NCI-H526 (cell line): ENCODE data around the gene CBX8.

Experiments used
- DNase-seq, 2 experiments: peaks; one replicate each; lab custom pipeline; 2025; lab: John Stamatoyannopoulos, UW

CBX8 gene

GRCh38 chr17:79804856-79805696, 8.2 kb upstream of the CBX8 start:
- no peak for DNase-seq

DNA sequence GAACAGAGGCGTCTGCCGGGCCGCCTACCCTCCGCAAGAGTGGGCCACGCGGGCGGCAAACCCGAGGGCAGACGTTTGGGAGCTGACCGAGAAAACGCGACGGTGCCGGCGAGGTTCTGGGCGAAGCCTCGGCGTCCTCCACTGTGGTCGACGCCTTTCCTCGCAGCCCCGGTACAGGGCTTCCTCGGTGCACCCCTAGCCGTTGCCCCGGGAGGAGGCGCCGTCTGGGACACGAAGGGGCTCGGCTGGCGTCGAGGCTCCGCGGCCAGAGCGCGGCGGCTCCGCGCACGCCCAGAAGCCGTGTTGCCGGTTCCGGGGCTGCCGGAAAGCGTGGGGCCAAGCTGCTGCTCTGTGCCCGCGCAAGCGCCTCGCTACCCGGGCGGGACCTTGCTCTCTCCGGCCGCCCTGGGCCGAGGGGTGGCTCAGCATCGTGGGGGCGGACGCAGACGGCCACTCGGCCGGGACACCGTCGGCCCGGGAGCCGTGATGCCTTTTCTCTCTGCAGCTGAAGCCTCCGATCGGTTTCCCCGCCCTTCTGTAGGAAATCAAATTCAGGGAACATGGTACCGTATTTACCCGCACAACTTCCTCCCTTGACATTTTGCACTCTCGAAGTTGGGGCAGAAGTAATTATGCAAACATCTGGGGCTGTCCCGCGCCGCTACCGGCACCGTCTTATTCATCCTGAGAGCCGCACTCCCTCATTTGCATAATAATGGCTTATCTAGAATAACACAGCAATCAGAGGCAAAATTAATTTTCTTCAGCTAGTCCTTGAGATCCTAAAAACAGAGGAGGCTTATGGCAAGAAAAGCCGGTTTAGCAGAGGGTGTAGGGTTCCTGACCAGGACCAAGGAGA, 7.3 kb upstream of the CBX8 start:
- peak in 1 of 2 experiments; percentile 60 for DNase-seq

- DNase-seq = no peak
Measured at GRCh38 chr17:79803421-79803996, 6.6 kb upstream of the CBX8 start.

- DNase-seq = peak in 1 of 2 experiments; percentile 43
Measured at GRCh38 chr17:79802736-79803420, 6.0 kb upstream of the CBX8 start.

DNA sequence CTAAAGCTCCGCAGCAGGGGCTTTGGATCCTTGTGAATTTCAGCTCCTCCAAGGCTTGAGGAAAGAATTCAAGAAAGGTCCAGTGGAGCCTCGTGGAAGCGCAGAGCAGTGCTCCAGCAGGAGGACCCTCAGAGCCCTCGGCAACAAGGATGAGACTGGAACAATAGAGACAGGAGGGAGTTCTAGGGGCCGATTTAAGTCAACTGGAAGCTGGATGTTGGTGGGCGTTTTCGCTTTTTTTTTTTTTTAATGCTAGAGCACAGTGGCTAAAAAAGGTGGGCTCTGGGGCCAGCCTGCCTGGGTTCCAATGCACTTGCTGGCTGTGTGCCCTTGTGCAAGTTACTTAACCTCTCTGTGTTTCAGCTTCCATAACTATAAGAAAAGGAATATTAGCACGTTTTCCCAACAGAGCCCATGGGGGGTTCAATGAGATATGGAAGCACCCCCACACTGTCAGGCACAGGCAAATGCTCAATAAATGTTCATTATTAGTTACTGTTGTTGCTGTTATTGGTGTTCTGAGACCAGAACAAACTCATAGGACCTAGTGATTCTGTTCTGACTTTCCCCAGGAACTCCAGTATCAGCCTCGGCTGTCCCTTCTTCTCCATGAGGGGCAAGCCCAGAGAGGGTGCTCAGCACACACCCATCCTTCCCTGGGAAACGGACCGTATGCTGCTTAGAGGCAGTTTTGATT, 5.3 kb upstream of the CBX8 start:
- DNase-seq = no peak

DNA sequence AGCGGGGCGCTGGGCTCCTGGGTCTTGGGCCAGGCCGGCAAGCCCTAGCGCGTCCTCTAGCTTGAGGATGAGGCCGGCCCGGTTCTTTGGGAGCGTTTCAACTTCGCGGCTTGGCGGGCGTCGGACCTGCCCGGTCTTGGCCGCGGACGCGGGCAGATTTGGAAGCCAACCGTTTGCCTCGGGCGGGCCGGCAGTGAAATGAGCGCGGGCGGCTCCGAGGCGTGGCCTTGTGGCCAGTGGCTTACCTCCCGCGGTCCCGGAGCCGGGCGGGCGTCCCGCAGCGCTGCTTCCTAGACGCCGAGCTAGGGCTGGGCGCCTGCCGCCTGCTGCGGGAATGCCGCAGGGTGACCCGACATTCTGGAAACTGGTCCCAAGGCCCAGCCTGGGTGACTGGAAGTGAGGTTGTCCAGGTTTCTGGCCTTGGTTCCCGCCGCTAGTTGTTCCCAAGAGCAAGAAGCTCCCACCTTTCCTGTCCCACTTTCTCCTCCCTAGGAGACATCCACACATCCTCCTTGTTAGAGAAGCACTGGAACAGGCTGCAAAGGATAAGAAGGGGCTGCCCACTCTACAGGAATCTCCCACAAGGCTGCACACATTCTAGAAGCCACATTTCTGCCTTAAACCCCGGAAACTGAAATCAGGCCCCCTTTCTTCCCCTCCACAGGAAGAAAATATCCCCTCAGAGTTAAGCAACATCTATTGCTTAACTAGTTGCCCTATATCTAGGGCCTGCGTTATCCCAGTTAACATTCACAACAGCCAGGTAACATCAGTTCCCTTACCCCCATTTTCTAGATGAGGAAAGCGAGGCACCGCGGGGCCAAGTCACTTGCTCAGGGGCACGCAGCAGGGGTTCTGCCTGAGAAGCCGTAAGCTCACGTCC, 4.5 kb upstream of the CBX8 start:
- peak in 1 of 2 experiments; percentile 41 for DNase-seq

DNA sequence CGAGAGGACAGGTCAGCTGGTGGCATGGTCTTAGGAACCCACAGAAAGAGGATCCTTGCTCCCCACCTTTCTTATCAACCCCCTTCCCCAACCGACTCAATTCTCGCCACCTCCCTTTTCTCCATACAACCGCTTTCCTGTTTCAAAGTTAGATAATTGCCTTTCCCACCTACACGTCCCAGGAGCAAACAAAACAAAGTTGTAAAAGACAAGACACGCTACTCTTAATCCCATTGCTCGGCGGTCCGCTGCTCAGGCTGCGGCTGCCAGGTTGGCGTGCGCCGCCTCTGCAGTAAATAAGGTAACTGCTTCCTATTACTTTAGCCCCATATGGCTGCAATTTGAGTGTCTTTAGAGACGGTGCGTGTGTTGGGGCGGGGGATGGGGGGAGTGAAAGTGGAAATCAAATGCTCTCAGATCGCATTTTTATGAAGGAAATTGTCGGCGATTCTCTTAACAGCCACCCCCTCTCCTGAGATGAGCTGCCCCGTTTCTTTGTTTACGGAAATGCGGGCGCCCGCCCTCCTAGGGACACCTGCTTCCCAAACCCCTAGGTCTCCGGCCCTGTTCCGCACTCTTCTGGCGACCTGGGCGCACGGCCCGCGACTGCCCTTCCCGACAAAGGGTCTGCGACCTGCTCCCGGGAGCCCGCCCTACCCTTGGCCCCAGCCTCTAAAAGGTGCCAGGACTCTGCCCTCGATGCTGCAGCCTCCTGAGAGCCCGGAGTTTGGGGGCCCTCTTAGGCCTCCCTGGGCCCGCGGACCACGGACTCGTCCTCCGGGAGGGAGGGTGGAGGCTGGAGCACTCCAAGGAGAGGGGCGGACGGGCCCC, 3.7 kb upstream of the CBX8 start:
- peak in 1 of 2 experiments; percentile 72 for DNase-seq

DNA sequence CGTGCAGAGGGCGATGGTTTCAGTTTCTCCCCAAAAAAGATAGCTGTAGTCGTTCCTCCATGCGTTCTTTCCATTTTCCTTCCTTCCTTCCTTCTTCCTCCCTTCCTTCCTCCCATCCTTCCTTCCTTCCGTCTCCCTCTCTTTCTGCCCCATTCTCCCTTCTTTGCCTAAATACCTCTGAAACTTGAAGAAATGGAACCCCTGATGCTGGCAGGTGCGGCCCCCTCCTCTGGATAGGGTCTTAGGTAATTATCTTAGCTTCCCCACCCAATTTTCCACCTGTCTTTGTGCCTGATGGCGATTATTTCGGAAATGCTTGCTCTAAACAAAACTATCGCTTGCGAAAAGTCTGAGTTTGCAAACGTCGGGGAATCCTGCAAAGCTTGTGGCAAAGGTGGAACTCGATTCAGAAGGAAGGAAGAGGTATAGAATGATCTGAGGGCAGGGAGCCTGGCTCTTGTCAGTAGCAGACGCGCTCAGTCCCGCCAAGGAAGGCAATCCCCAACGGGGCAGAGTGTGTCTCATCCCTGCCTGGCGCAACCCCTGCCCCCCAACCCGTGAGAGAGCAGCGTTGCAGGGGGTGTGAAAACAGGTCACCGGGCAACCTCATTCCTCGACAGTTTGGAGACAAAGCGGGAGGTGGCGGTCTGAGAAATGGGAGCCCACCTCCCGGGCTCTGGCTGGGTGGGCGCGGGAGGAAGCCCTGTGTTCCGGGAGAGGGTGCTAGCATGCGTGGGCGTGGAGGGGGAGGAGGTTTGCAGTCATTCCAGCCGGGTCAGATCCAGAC, 2.9 kb upstream of the CBX8 start:
- peak in 1 of 2 experiments; percentile 31 for DNase-seq

DNA sequence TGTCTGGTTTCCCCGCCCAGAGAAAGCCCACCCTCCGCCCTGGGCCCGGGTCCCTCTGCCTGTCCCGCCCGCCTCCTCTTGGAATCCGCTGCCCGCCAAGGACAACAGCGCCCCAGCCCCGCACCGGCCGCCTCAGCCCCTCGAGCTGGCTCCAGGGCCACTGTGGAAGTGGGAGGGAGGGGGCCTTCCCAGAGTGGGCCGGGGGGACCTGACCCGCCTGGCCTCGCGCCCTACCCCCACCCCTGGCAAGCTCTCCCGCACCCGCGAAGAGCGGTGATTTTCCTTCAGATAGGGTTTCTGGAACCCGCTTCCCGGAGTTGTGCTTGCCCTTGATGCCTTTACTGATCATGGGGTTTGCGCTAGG, 2.3 kb upstream of the CBX8 start:
- no peak for DNase-seq

DNA sequence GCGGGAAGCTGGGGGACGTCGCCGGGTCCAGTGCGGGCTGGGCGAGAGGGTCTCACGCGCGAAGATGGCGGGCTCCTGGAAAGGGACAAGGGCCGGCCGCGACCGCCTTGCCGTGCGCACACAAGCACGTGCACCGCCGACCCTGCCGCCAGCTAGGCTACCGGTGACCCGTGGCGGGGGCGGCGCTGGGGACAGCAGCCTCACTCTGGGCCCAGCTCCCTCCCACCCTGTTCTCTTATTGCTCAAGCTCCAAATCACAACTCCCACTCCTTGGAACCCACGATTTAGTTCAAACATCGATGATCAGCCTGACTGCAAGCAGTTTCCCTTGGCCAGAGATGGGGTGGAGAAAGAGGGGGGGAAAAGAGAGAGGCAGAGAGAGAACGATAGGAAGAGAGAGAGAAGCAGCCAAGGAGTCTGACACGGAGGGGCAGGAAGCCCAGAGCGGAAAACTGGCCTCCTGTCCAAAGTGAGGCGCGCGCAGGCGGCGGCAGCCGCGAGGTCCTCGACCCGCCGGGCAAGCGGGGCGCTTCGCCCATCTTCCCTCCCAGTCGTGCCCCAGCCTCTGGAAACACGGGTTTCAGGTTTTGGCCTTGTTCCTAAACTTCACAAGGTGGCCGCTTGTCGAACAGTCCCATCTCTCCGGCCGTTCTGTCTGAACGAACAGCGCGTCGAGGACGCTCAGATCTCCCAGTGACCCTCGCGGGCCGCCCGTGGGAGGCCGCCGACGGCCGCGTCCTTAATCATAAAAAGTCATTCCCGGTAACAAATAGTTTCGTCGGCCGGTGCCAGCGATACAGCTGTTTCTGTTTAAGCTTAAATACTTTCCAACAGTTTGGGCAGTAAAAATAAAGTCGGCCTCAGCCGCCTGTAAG, 1.7 kb upstream of the CBX8 start:
- DNase-seq = peak in 1 of 2 experiments; percentile 46

- peak; percentile 48 to 80 for DNase-seq
Measured at GRCh38 chr17:79797492-79798298, 818 bp upstream of the CBX8 start.

- no peak for DNase-seq
Measured at GRCh38 chr17:79796444-79796762, 474 bp downstream of the CBX8 start.

DNA sequence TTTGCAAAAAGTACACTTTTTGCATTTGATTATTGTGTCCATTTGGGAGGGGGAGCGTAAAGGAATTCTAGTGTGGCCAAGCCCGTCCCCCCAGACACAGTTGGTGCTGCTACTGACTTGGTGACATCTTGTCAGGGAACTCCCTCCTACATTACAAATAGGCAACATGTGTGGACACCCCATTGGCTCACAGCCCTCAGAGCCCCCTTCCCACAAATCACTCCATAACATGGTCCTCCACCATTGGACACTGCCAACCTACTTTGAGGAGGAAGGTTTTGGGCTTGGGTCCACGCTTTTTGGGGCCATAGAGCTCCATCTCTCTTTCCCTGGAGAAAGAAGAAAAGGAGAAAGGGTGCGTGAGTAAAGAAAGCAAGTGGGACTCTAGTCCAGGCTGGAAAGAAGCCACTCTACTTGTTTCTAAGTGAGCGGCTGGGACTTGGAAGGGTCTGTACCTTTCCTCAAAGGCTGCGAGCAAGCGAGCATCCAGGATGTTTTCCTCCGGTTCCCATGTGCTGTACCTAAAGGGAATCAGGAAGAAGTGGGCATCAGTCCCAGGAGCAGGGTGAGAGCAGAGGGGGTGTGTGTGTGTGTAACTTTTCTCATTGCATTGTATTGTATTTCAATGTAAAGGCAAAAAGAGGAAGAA, 958 bp downstream of the CBX8 start:
- no peak for DNase-seq

DNA sequence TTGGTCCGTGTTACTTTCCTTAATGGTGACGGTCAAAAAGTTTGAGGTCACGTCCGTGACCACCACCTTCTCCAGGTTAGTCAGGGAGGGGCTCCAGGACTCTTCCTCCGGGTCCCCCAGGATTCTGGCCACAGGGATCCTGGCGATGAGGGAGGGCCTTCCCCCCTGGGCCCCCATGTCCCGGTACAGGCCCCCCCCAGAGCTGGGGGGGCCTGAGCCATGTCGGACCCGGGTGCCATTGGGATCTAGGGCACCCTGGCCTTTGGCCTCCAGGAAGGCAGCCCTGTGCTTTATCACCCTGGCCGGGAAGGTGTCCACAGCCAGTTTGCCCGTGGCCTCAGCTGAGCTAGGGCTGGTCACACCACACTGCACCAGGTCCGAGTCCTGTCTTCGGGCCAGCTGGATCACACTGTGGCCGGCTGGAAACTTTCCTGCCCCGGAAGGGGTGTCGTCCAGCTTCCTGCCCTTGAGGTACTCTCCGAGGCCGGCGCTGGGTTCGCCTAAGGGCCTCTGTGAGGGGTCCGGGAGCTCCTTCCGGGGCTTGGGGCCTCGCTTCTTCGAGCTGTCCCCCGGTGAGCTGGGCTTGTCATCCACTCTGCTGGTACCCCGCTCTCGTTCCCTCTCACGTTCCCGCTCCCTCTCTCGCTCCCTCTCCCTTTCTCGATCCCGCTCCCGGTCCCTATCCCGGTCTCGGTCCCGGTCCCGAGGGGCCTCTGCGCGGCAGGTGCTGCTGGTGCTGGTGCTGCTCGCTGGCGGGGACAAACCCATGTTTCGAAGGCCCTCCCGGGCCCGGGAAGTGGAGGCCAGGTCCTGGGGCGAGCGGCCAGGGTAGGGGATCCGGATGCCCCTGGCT, 2.0 kb downstream of the CBX8 start:
- DNase-seq = no peak

DNA sequence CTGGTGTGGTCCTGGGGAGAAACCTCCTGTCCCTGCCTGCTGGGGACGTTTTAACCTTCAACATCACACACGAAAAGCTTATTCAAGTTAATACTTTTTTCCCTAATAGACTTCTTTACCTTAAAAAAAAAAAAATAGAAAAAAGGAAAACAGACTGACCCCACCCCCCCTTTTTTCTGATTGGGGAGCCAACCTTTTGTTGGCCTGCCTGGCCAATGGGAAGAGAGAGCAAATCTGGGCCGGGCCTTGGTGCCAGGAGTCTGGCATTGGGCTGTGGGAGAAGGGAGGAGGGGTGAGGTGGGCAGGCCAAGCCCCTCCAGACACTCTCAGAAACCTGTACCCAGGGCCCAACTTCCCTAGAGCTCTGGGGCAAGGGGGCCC, 3.0 kb downstream of the CBX8 start:
- no peak for DNase-seq
